GM19324 (cell line): Measurements from ENCODE around the gene AKR1D1.
A peak's percentile ranks its signal among the peaks of the same experiment; 100 is the strongest.

Experiments used
- ATAC-seq: cut with Tn5 transposase; IDR thresholded peaks from one replicate; pipeline ENCODE4 v1.9.1; 2021; ENCODE audit warnings: mild to moderate bottlenecking, moderate library complexity; ENCODE audit not compliant: unreplicated experiment, low FRiP score

AKR1D1 gene

DNA sequence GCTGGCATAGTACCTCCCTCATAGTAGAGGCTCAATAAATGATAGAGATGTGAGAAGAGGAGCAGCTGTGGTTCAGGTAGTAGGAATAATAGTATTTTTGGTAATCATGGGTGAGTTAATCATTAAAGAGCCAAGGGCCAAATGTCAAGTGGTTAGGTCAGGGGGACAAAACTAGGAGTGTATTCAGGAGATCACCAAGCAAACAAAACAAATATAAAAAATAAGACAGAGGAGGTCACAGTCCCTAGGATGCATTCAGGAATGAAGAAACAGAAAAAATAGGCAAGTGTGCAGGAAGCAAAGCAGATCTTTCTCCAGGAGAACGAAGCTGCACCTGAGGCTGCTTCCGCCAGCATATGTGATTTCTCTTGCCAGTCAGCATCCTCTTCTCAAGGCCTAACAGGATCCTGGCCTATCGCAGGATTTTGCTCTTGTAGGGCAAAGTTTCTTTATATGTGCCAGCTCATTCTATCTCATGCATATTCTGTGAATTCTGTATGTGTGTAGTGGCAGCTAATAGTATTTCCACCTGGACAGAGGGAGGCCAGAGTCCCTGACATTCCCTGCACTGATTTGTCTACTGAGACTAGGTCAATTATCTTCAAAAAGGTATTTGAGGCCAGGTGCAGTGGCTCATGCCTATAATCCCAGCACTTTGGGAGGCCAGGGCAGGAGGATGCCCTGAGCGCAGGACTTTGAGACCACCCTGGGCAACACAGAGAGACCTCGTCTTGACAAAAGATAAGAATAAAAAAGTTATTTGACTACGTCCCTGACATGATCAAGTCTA, 82.7 kb downstream of the AKR1D1 start:
- no peak for ATAC-seq

DNA sequence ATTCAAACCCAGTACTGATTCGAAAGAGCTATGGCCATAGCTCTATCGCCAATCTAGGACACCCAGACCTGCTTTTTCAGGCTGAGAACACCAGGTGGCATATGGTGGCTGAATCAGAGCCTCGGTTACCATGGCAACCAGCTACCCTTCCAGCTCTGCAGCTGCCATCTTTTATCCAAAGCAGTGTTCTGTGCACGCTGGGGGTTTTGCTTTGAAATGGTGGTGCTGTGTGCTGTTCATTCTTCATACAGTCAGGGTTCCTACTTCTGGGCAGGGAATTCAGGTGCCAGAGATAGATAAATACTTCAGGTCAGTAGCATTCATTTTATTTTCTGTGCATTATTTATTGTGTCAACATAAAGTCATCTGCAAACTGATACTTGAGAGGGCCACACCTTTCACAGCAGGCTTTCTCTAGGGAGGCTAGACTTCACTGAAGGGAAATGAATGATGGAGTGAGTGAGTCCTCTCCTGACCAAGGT, 85.4 kb downstream of the AKR1D1 start:
- ATAC-seq = peak; percentile 99

DNA sequence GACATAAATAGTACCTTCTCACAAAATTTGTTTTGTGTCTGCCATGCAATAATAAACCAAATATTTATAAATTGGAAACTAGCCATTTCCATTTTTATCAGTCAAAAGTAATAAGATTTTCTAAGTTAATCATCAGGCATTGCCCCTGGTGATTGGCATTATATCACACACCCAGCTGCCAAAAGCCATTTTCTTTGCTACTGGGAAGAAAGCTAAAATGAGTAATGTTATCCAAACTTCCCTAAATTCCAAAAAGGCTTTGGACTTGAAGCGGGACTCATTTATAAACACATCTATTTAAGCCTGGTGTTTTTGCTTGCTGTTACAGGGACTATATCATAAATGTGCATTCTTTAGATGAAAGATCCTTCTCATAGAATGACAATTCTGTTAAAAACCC, 86.0 kb downstream of the AKR1D1 start:
- ATAC-seq = no peak

DNA sequence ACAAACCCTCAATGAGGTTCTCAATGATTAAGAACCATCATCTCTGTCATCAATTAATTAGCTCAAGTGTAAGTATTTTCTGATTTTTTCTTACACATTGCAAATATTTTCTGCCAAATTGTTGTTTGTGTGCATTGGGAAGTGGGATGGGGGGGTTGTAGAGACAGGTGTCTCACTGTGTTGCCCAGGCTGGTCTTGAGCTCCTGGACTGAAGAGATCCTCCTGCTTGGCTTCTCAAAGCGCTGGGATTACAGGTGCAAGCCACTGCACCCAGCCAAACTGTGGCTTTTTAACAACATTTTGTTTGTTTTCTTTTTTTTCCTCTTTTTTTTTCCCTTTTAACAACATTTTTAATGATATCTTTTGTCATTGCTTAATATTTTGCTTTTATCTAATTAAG, 87.5 kb downstream of the AKR1D1 start:
- ATAC-seq = no peak

DNA sequence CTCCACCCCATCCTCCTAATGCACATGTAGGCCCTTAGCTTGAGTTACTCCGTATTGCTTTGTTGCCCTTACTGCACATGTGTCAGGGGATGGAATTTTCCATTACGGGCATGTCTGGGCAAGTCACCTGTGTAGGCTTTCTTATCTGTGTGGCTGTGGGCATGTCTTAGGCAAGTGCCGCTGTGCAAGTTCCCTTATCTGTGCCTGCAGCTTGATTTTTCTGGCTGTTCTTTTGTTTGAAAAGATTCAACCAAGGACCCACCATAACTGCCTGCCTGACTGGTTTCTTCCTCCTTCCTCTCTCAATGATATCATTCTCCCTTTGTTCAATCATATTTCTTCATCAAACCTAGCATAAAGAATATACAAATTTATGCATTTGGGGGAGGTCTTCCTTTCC, 88.5 kb downstream of the AKR1D1 start:
- no peak for ATAC-seq

DNA sequence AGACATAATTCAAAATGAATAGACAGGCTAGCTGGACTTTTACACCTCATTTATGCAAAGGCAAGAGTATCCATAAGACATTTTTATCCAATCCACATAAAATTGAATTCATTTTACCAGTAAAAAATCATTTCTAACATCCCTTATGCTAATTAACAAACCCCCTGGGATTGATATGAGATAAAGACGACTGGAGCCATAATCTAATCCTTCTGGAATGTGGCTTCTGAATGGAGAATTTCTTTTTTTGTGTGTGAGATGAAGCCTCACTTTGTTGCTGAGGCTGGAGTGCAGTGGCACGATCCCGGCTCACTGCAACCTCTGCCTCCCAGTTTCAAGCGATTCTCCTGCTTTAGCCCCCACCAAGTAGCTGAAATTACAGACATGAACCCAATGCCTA, 90.4 kb downstream of the AKR1D1 start:
- ATAC-seq = no peak

DNA sequence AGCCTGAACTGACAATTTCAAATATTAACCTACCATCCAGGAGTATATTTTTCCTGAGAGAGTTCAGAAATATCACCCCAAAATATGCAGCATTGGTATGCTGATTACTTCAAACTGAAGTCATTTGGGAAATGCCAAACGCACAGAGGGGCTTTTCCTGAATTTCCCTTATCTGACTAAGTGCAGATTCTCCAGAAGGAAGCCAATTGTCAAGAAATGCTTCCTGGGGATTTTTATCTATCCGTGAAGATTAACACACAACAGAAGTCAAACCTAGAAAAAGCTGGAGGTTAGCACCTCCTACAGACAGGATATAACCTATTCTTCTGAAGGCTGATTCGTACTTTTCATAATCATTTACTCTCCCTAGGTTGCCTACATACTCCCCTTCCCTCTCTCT, 91.0 kb downstream of the AKR1D1 start:
- no peak for ATAC-seq

DNA sequence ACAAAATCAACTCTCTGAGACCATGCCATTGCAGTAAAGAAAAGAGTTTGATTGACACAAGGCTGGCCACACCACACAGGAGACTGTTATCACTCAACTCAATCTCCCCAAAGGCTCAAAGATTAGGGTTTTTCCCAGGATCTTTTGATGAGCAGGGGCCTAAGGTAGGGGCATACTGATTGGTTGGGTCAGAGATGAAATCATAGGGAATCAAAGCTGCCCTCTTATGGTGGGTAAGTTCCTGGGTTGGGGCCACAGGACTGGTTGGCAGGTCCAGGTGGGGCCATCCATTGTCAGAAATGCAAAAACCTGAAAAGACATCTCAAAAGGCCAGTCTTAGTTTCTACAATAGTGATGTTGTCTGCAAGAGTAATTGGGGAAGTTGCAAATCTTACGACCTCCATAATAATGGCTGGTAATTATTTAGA, 91.6 kb downstream of the AKR1D1 start:
- no peak for ATAC-seq
